BE2C (cell line): ENCODE measurements around the gene ATP11A.

Source experiments
- DNase-seq: peaks from one replicate; pipeline ENCODE4 v3.0.0-alpha.2; 2020
- H3K27me3 ChIP-seq: fragments of 250-450 bp; sonication (Bioruptor Pico); 2 replicates; pipeline ENCODE4 v1.5.1; 2020; ENCODE audit warnings: mild to moderate bottlenecking
- H3K36me3 ChIP-seq: fragments of 250-450 bp; sonication (Bioruptor Pico); 2 replicates; pipeline ENCODE4 v1.5.1; 2020; ENCODE audit warnings: mild to moderate bottlenecking
- H3K4me1 ChIP-seq: fragments of 250-450 bp; sonication (Bioruptor Pico); 2 replicates; pipeline ENCODE4 v1.5.1; 2020
- H3K4me3 ChIP-seq: 2 replicates; pipeline ENCODE4 v1.5.1; 2011; ENCODE audit warnings: low read depth, low read length
- H3K9me3 ChIP-seq: fragments of 250-450 bp; sonication (Bioruptor Pico); 2 replicates; pipeline ENCODE4 v1.5.1; 2020
- CTCF ChIP-seq: IDR thresholded peaks from 2 replicates; pipeline ENCODE4 v1.5.1; 2012; ENCODE audit warnings: mild to moderate bottlenecking, low read depth, low read length

ATP11A gene

DNA sequence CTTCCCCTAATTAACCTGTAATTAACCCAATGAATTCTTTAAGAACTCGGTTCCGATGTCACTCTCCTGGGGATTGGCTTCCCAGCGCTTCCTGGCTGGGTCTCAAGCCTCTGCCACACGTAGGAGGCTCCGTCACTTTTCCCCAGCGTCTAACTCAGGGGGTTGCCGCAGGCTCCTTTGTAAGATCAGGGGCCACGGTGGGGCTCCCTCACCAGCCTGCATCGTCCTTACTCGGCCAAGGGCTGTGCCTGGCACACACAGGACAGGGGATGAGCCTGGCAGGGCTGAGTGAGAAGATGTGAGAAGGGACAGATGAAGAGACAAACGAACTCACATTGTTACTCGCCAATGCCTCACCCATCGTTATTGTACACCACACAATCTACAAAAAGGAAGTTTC lies 20.9 kb upstream of the ATP11A start:
- no peak for TF ChIP-seq CTCF
- DNase-seq = no peak

DNA sequence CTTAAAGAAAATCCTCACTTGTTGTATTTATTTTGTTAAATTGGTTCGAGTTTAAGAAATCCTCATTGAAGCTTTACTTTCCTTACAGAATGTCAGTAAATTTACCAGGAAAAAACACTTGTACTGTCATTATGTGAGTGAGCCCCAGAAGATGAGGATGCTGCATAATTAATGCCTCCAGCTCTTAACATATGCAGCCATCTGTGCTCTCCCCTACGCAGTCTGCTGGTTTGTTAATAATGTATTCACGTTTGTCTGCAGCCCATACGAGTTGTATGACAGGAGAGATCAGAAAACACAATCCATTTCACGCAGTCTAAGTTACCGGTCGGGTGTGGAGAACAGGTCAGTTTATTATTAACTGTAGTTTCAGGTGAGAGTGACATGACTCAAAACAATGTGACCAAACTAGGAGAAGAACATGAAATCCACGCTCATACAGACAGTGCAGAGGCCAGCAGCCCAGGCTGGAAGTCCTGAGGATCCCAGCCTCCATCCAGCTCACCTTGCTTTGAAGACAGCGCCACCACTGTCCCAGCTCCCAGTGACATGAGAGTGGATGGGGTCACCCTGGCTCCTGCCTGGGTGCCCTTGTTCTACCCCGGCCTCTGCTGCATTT lies 19.8 kb upstream of the ATP11A start:
- H3K27me3 ChIP-seq = no peaks in the 10 kb centered on the region
- no peaks in the 10 kb centered on the region for H3K9me3 ChIP-seq
- no peak for TF ChIP-seq CTCF
- DNase-seq = no peak
- H3K4me1 ChIP-seq = no peaks in the 10 kb centered on the region
- no peaks in the 10 kb centered on the region for H3K36me3 ChIP-seq
- H3K4me3 ChIP-seq = no peak overlapping the region

More for the DNA sequence above, 20.9 kb upstream of the ATP11A start:
- no peak overlapping the region for H3K4me3 ChIP-seq
- no peaks in the 10 kb centered on the region for H3K27me3 ChIP-seq
- H3K36me3 ChIP-seq = no peaks in the 10 kb centered on the region
- H3K4me1 ChIP-seq = no peaks in the 10 kb centered on the region
- H3K9me3 ChIP-seq = no peaks in the 10 kb centered on the region

- Histone ChIP-seq H3K9me3 (no peaks in the 10 kb centered on the region), H3K4me1 (no peaks in the 10 kb centered on the region), H3K36me3 (no peaks in the 10 kb centered on the region), H3K4me3 (no peak overlapping the region), H3K27me3 (no peaks in the 10 kb centered on the region)
- no peak for TF ChIP-seq CTCF
- DNase-seq = no peak
Measured at GRCh38 chr13:112670864-112671263, 19.0 kb upstream of the ATP11A start.

DNA sequence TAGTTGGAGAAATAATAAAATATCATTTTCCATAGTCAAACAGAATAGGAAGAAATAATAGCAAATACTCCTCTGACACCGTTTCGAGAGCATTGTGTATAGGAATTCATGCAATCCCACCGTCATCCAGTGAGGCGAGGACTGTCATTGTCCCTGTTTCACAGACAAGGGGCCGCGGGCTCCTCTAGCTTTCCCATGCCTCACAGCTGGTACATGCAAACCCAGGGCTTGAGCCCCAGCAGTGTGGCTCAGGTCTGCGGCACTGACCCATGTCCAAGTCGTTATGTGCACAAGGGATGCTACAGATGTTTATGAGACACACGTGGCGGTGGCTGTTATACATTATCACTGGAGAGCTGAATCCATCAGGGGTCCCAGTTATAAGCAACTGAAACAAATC lies 18.5 kb upstream of the ATP11A start:
- no peak for DNase-seq
- H3K27me3 ChIP-seq = no peaks in the 10 kb centered on the region
- no peak overlapping the region for H3K4me3 ChIP-seq
- H3K36me3 ChIP-seq = no peaks in the 10 kb centered on the region
- TF ChIP-seq CTCF = no peak
- H3K4me1 ChIP-seq = no peaks in the 10 kb centered on the region
- H3K9me3 ChIP-seq = no peaks in the 10 kb centered on the region

- no peaks in the 10 kb centered on the region for H3K27me3 ChIP-seq
- H3K4me1 ChIP-seq = no peaks in the 10 kb centered on the region
- no peaks in the 10 kb centered on the region for H3K9me3 ChIP-seq
- no peak for TF ChIP-seq CTCF
- no peak for DNase-seq
- no peaks in the 10 kb centered on the region for H3K36me3 ChIP-seq
- no peak overlapping the region for H3K4me3 ChIP-seq
Measured at GRCh38 chr13:112672651-112673284, 17.1 kb upstream of the ATP11A start.
